Thoracic aorta (tissue), 2 donors: Measurements from ENCODE around the gene MYT1. TPM values are rescaled to one million over a fixed set of nuclear protein-coding genes. Genes with fewer than 3 reads are reported as not detected.
A peak's percentile ranks its signal among the peaks of the same experiment; 100 is the strongest.
"Not testable (repeated sequence)": the region's sequence is repeated elsewhere in the genome, so short reads cannot be mapped to it uniquely, and the experiment has no call there.

Source experiments
- ATAC-seq: fragments of 150-250 bp; one replicate; pipeline ENCODE4 v1.8.0; 2017; ENCODE audit warnings: low read depth; ENCODE audit not compliant: insufficient number of reproducible peaks, low FRiP score
- DNase-seq: peaks from one replicate; pipeline ENCODE4 v3.0.0-alpha.2; 2020; ENCODE audit warnings: low spot score
- H3K27ac ChIP-seq, 2 donors: fragments of 200-600 bp; sonication (generic); 1 replicate in 1 of 2; 2 replicates in 1 of 2; pipeline ENCODE4 v1.5.1; 2016; ENCODE audit warnings: mild to moderate bottlenecking in 2 of 2, moderate library complexity in 2 of 2
- H3K27me3 ChIP-seq: fragments of 200-600 bp; sonication (generic); replicated peaks from 2 replicates; pipeline ENCODE4 v1.6.0; 2016; ENCODE audit warnings: mild to moderate bottlenecking; ENCODE audit not compliant: insufficient read depth
- H3K36me3 ChIP-seq: fragments of 200-600 bp; sonication (generic); one replicate; pipeline ENCODE4 v1.5.1; 2016
- H3K4me1 ChIP-seq, 2 donors: fragments of 200-600 bp; sonication (generic); 1 replicate in 1 of 2; 2 replicates in 1 of 2; pipeline versions ENCODE4 v1.5.1 to v1.6.0; 2016; ENCODE audit warnings: low read depth in 2 of 2, mild to moderate bottlenecking in 1 of 2; ENCODE audit not compliant: control insufficient read depth in 1 of 2
- H3K4me3 ChIP-seq: fragments of 200-600 bp; sonication (generic); 2 replicates; pipeline ENCODE4 v1.5.1; 2016; ENCODE audit warnings: mild to moderate bottlenecking
- H3K9me3 ChIP-seq: fragments of 200-600 bp; sonication (generic); 2 replicates; pipeline ENCODE4 v1.5.1; 2016
- CTCF ChIP-seq: fragments of 200-600 bp; sonication (generic); IDR thresholded peaks from one replicate; pipeline ENCODE4 v1.5.1; 2019; ENCODE audit warnings: antibody characterized with exemption
- total RNA-seq, 2 donors: library from RNA; depleted of rRNA; stranded (reverse); fragments of >200 nt; gene quantifications; one replicate each; pipeline versions ENCODE4 v1.1.0 to v1.2.3, GENCODE V29; 2016

Gene MYT1
- total RNA-seq, 2 donors from 2014 or later = not detected

GRCh38 chr20:64119301-64119680, 45.0 kb upstream of the MYT1 start:
- H3K9me3 ChIP-seq = no peaks in the 10 kb centered on the region
- H3K4me1 ChIP-seq = no peaks in the 10 kb centered on the region
- H3K36me3 ChIP-seq = no peaks in the 10 kb centered on the region
- H3K27ac ChIP-seq = no peak overlapping the region
- ATAC-seq (no peak), DNase-seq (no peak)
- H3K27me3 ChIP-seq = peaks cover 5% of the 10 kb centered on the region
- TF ChIP-seq CTCF = no peak
- no peak overlapping the region for H3K4me3 ChIP-seq

- no peaks in the 10 kb centered on the region for H3K9me3 ChIP-seq
- H3K27me3 ChIP-seq = peaks cover 5% of the 10 kb centered on the region
- H3K27ac ChIP-seq = no peak overlapping the region
- H3K4me3 ChIP-seq = peak overlapping the region; percentile 47
- DNase-seq (no peak), ATAC-seq (no peak)
- no peaks in the 10 kb centered on the region for H3K4me1 ChIP-seq
- TF ChIP-seq CTCF = no peak
- no peaks in the 10 kb centered on the region for H3K36me3 ChIP-seq
Measured at GRCh38 chr20:64119681-64120341, 44.4 kb upstream of the MYT1 start.

GRCh38 chr20:64121586-64121985, 42.7 kb upstream of the MYT1 start:
- Histone ChIP-seq H3K9me3 (no peaks in the 10 kb centered on the region), H3K4me3 (no peak overlapping the region), H3K27me3 (peaks cover 5% of the 10 kb centered on the region), H3K36me3 (no peaks in the 10 kb centered on the region), H3K27ac (no peak overlapping the region), H3K4me1 (no peaks in the 10 kb centered on the region)
- no peak for TF ChIP-seq CTCF
- no peak for DNase-seq
- no peak for ATAC-seq

GRCh38 chr20:64122927-64123326, 41.3 kb upstream of the MYT1 start:
- ATAC-seq, H3K27me3 ChIP-seq, H3K36me3 ChIP-seq, H3K27ac ChIP-seq, H3K9me3 ChIP-seq, H3K4me3 ChIP-seq, H3K4me1 ChIP-seq, DNase-seq: not testable (repeated sequence)

- H3K27me3 ChIP-seq, H3K36me3 ChIP-seq, DNase-seq, H3K4me1 ChIP-seq, H3K9me3 ChIP-seq, H3K4me3 ChIP-seq, H3K27ac ChIP-seq, ATAC-seq: not testable (repeated sequence)
Measured at GRCh38 chr20:64123517-64123916, 40.7 kb upstream of the MYT1 start.

GRCh38 chr20:64129146-64129782, 35.0 kb upstream of the MYT1 start:
- H3K4me3 ChIP-seq = no peak overlapping the region
- H3K4me1 ChIP-seq = no peaks in the 10 kb centered on the region
- no peaks in the 10 kb centered on the region for H3K36me3 ChIP-seq
- H3K27ac ChIP-seq = no peak overlapping the region
- H3K27me3 ChIP-seq = no peaks in the 10 kb centered on the region
- ATAC-seq = no peak
- no peaks in the 10 kb centered on the region for H3K9me3 ChIP-seq
- TF ChIP-seq CTCF = no peak
- DNase-seq = no peak
